ENCODE data around the gene GPC6.

Gene GPC6

GRCh38 chr13:93521307-93521706 is 294.7 kb downstream of the GPC6 start:
- DNase-seq: no peak

GRCh38 chr13:93522501-93522900 is 295.9 kb downstream of the GPC6 start:
- no peak for DNase-seq

- peak; percentile 47 for DNase-seq
Measured at GRCh38 chr13:93525087-93525486, 298.5 kb downstream of the GPC6 start.

GRCh38 chr13:93527748-93528297 is 301.2 kb downstream of the GPC6 start:
- no peak for DNase-seq

- peak; percentile 96 for DNase-seq
Measured at GRCh38 chr13:93529961-93530360, 303.4 kb downstream of the GPC6 start.

- DNase-seq: no peak
Measured at GRCh38 chr13:93534181-93534700, 307.6 kb downstream of the GPC6 start.

- peak; percentile 35 for DNase-seq
Measured at GRCh38 chr13:93535251-93535650, 308.6 kb downstream of the GPC6 start.

- DNase-seq: no peak
Measured at GRCh38 chr13:93539914-93540313, 313.3 kb downstream of the GPC6 start.

- DNase-seq: no peak
Measured at GRCh38 chr13:93547886-93548285, 321.3 kb downstream of the GPC6 start.

- DNase-seq: no peak
Measured at GRCh38 chr13:93549326-93550005, 322.9 kb downstream of the GPC6 start.

GRCh38 chr13:93550236-93550635 is 323.6 kb downstream of the GPC6 start:
- DNase-seq: no peak

GRCh38 chr13:93552596-93552995 is 326.0 kb downstream of the GPC6 start:
- DNase-seq: peak; percentile 21

- DNase-seq: no peak
Measured at GRCh38 chr13:93554514-93554913, 327.9 kb downstream of the GPC6 start.

GRCh38 chr13:93558637-93559036 is 332.0 kb downstream of the GPC6 start:
- DNase-seq: peak; percentile 51

- DNase-seq: peak; percentile 93
Measured at GRCh38 chr13:93559718-93560117, 333.1 kb downstream of the GPC6 start.

- peak; percentile 99 for DNase-seq
Measured at GRCh38 chr13:93561576-93562225, 335.1 kb downstream of the GPC6 start.

- peak; percentile 49 for DNase-seq
Measured at GRCh38 chr13:93562676-93563075, 336.1 kb downstream of the GPC6 start.

GRCh38 chr13:93577105-93577504 is 350.5 kb downstream of the GPC6 start:
- DNase-seq: no peak

GRCh38 chr13:93589788-93590187 is 363.2 kb downstream of the GPC6 start:
- DNase-seq: peak; percentile 90

- DNase-seq: peak; percentile 67
Measured at GRCh38 chr13:93603043-93603442, 376.4 kb downstream of the GPC6 start.

GRCh38 chr13:93614776-93615175 is 388.2 kb downstream of the GPC6 start:
- no peak for DNase-seq

GRCh38 chr13:93620181-93620765 is 393.7 kb downstream of the GPC6 start:
- DNase-seq: no peak

GRCh38 chr13:93621051-93621450 is 394.4 kb downstream of the GPC6 start:
- DNase-seq: peak; percentile 27

- DNase-seq: no peak
Measured at GRCh38 chr13:93621966-93622365, 395.4 kb downstream of the GPC6 start.

Measured in NCI-H69 (cell line).